Small intestine (tissue), 7 donors: ENCODE data around the gene TH. TPM values are rescaled to one million over a fixed set of nuclear protein-coding genes. Genes with fewer than 3 reads are reported as not detected.

Source experiments
- DNase-seq, 2 donors: peaks; one replicate each; pipeline versions ENCODE4 v3.0.0 to v3.0.0-alpha.2; 2013
- FAIRE-seq: peaks from 2 replicates; lab custom pipeline; 2012; peaks lifted over from hg19 to GRCh38; lab: Jason Lieb, UNC
- H3K27ac ChIP-seq, 3 donors: one replicate each; pipeline ENCODE4 v1.5.1; 2013; ENCODE audit warnings: low read length in 2 of 3, mild to moderate bottlenecking in 2 of 3, control low read depth in 1 of 3, inconsistent platforms in 1 of 3, low read depth in 1 of 3, moderate library complexity in 1 of 3
- H3K27me3 ChIP-seq, 3 donors: one replicate each; pipeline ENCODE4 v1.6.1; 2013; ENCODE audit warnings: low read length in 3 of 3, inconsistent platforms in 1 of 3; ENCODE audit not compliant: control insufficient read depth in 3 of 3, insufficient read depth in 3 of 3
- H3K36me3 ChIP-seq, 3 donors: one replicate each; pipeline ENCODE4 v1.6.1; 2013; ENCODE audit warnings: low read length in 3 of 3, inconsistent platforms in 1 of 3, low read depth in 1 of 3, mild to moderate bottlenecking in 1 of 3, moderate library complexity in 1 of 3; ENCODE audit not compliant: control insufficient read depth in 3 of 3, insufficient read depth in 2 of 3
- H3K4me1 ChIP-seq, 3 donors: one replicate each; pipeline ENCODE4 v1.6.1; 2013; ENCODE audit warnings: low read length in 2 of 3, inconsistent platforms in 1 of 3, low read depth in 1 of 3, mild to moderate bottlenecking in 1 of 3, moderate library complexity in 1 of 3; ENCODE audit not compliant: control insufficient read depth in 3 of 3, insufficient read depth in 2 of 3
- H3K4me3 ChIP-seq, 3 donors: one replicate each; pipeline ENCODE4 v1.5.1; 2013; ENCODE audit warnings: low read length in 3 of 3, control low read depth in 1 of 3, inconsistent platforms in 1 of 3, low read depth in 1 of 3, mild to moderate bottlenecking in 1 of 3, moderate library complexity in 1 of 3
- H3K9me3 ChIP-seq, 2 donors: one replicate each; pipeline ENCODE4 v1.6.1; 2013; ENCODE audit warnings: low read depth in 1 of 2, low read length in 1 of 2; ENCODE audit not compliant: control insufficient read depth in 2 of 2, insufficient read depth in 1 of 2
- WGBS, 3 donors: extraction: QIAGEN DNeasy Blood & Tissue Kit; methylation state at CpG; one replicate each; pipeline ENCODE4 v1.1.7; 2013; 5-methylcytosine and 5-hydroxymethylcytosine counted together
- polyA plus RNA-seq, 4 donors: library from polyadenylated mRNA; stranded (reverse) in 3 of 4; unstranded in 1 of 4; fragments of 200-250 nt in 3 of 4; fragments of 120-200 nt in 1 of 4; gene quantifications; one replicate each; pipeline versions ENCODE4 v1.2.1 to v1.2.3, GENCODE V29; 2013
- donor health status: healthy with polysubstance abuse.
- donor health status: control.
- donor health status: control.
- donor health status: Bipolar disorder and iron deficiency.
- donor health status: healthy.

The TH gene
- polyA plus RNA-seq, 4 donors: 0.10 to 1.7 TPM; not detected in 2

- no peak for FAIRE-seq
- Histone ChIP-seq H3K9me3 (no peaks in the 10 kb centered on the region), H3K36me3 (no peaks in the 10 kb centered on the region), H3K4me1 (peaks cover 0 to 5% (median 0%) of the 10 kb centered on the region in 3 donors), H3K4me3 (no peak overlapping the region), H3K27ac (no peak overlapping the region), H3K27me3 (peaks cover 10 to 59% (median 27%) of the 10 kb centered on the region in 3 donors)
- DNase-seq: peak in 1 of 2 donors; percentile 49
- 18 to 35% (median 30%) methylated on average over 11 of the region's 11 CpGs for WGBS, 3 donors
Observed at GRCh38 chr11:2149864-2150847, 21.5 kb downstream of the TH start.

- FAIRE-seq (no peak), DNase-seq (no peak)
- no peak overlapping the region for H3K4me3 ChIP-seq
- H3K27me3 ChIP-seq: peaks cover 10 to 66% (median 32%) of the 10 kb centered on the region in 3 donors
- no peaks in the 10 kb centered on the region for H3K36me3 ChIP-seq
- peaks cover 0 to 5% (median 0%) of the 10 kb centered on the region in 3 donors for H3K4me1 ChIP-seq
- 27 to 65% (median 30%) methylated on average over 8 of the region's 8 CpGs for WGBS, 3 donors
- no peaks in the 10 kb centered on the region for H3K9me3 ChIP-seq
- H3K27ac ChIP-seq: no peak overlapping the region
Observed at GRCh38 chr11:2149460-2149859, 22.2 kb downstream of the TH start.

DNA sequence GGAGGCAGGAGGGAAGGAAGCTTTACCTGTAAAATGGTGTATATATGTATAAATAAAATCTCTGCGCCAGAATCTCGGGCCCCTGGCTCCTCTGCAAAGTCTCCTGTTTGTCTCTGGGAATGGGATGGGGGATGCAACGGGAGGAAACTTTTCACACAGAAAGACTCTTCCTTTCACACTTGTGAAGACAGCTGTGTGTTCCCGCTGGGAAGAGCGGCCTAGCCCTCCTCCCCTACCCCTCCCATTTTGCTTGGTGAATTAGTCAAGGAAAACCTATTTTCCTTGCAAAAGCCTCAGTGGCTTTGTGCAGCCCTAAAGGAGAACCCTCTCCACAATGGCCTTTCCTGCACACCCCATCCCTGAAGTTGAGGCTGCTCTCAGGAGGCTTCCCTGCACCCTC, 23.0 kb downstream of the TH start:
- Histone ChIP-seq H3K4me1 (peaks cover 0 to 8% (median 0%) of the 10 kb centered on the region in 3 donors), H3K27me3 (peaks cover 17 to 74% (median 34%) of the 10 kb centered on the region in 3 donors), H3K27ac (no peak overlapping the region), H3K9me3 (no peaks in the 10 kb centered on the region), H3K36me3 (no peaks in the 10 kb centered on the region), H3K4me3 (no peak overlapping the region)
- FAIRE-seq (no peak), DNase-seq (no peak)
- WGBS, 3 donors: 41 to 50% (median 42%) methylated on average over 5 of the region's 5 CpGs

- H3K36me3 ChIP-seq: no peaks in the 10 kb centered on the region
- H3K27me3 ChIP-seq: peaks cover 17 to 86% (median 43%) of the 10 kb centered on the region in 3 donors
- FAIRE-seq: no peak
Observed at GRCh38 chr11:2147391-2147790, 24.2 kb downstream of the TH start.

DNA sequence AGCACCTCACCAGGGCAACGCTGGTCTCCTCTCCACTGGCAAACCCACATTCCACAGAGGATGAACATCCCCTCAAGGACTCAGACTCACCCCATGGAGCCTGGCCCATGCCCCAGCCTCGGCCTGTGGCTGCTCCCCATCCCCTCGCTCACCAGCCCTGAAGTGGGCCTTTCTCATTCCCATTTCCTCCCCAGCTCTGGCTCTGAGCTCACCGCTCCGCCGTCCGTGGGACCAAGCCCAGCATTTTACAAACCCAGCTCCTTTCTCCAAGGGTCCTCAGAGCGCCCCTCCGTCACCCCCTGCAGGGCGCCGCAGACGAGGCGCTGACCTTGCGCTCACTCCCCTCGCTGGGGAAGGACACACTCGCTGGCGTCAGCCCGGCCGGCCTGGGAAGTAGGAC, 25.6 kb downstream of the TH start:
- DNase-seq (no peak), FAIRE-seq (no peak)
- Histone ChIP-seq H3K4me1 (peaks cover 0 to 3% (median 0%) of the 10 kb centered on the region in 3 donors), H3K27ac (no peak overlapping the region), H3K27me3 (peaks cover 20 to 98% (median 49%) of the 10 kb centered on the region in 3 donors), H3K4me3 (no peak overlapping the region), H3K9me3 (no peaks in the 10 kb centered on the region), H3K36me3 (no peaks in the 10 kb centered on the region)
- WGBS, 3 donors: 34 to 42% (median 37%) methylated on average over 19 of the region's 19 CpGs

More at GRCh38 chr11:2147391-2147790, 24.2 kb downstream of the TH start:
- Histone ChIP-seq H3K4me3 (no peak overlapping the region), H3K4me1 (peaks cover 0 to 8% (median 0%) of the 10 kb centered on the region in 3 donors), H3K27ac (no peak overlapping the region), H3K9me3 (no peaks in the 10 kb centered on the region)
- DNase-seq: no peak
- WGBS, 3 donors: 39 to 44% (median 39%) methylated on average over 11 of the region's 11 CpGs

GRCh38 chr11:2144544-2145248, 26.9 kb downstream of the TH start:
- Histone ChIP-seq H3K4me1 (peaks cover 0 to 3% (median 0%) of the 10 kb centered on the region in 3 donors), H3K9me3 (no peaks in the 10 kb centered on the region), H3K27ac (no peak overlapping the region), H3K4me3 (no peak overlapping the region), H3K27me3 (peaks cover 28 to 96% (median 53%) of the 10 kb centered on the region in 3 donors), H3K36me3 (no peaks in the 10 kb centered on the region)
- WGBS, 3 donors: 10 to 17% (median 13%) methylated on average over 18 of the region's 18 CpGs
- no peak for DNase-seq
- FAIRE-seq: no peak

- H3K27ac ChIP-seq: no peak overlapping the region
- no peaks in the 10 kb centered on the region for H3K9me3 ChIP-seq
- no peak overlapping the region for H3K4me3 ChIP-seq
- H3K27me3 ChIP-seq: peaks cover 35 to 92% (median 54%) of the 10 kb centered on the region in 3 donors
- peak in 1 of 2 donors; percentile 61 for DNase-seq
- H3K4me1 ChIP-seq: peaks cover 0 to 3% (median 0%) of the 10 kb centered on the region in 3 donors
- H3K36me3 ChIP-seq: no peaks in the 10 kb centered on the region
- no peak for FAIRE-seq
- 2 to 3% (median 2%) methylated on average over 66 to 72 of the region's 72 CpGs for WGBS, 3 donors
Observed at GRCh38 chr11:2143799-2144543, 27.6 kb downstream of the TH start.

DNA sequence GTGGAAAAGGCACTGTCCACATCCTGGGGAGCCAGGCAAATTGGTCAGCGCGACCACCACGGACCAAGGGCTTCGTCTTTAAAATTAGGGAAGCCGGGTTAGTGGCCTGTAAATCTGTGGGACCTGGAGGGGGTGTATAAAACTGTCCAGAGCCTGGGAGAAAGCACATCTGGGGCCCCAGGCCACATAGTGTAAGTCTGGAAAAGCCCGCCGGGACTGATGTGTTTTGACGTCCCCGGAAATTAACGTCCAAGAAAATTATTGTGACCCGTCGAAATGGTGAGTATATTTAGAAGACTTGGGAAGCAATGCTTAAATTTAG, 28.2 kb downstream of the TH start:
- Histone ChIP-seq H3K36me3 (no peaks in the 10 kb centered on the region), H3K27me3 (peaks cover 40 to 89% (median 54%) of the 10 kb centered on the region in 3 donors), H3K9me3 (no peaks in the 10 kb centered on the region), H3K4me3 (no peak overlapping the region), H3K4me1 (peaks cover 0 to 3% (median 0%) of the 10 kb centered on the region in 3 donors), H3K27ac (no peak overlapping the region)
- 7 to 12% (median 7%) methylated on average over 12 of the region's 12 CpGs for WGBS, 3 donors
- FAIRE-seq (no peak), DNase-seq (no peak)
